Coronary artery (tissue), 2 donors: ENCODE measurements around the gene TMEM40.

Source experiments
- DNase-seq: peaks from one replicate; pipeline ENCODE4 v3.0.0-alpha.2; 2017; ENCODE audit warnings: low spot score
- H3K27ac ChIP-seq, 2 donors: fragments of 200-600 bp; sonication (generic); one replicate each; pipeline ENCODE4 v1.5.1; 2016 to 2019
- H3K4me3 ChIP-seq: fragments of 200-600 bp; sonication (generic); 2 replicates; pipeline ENCODE4 v1.5.1; 2016; ENCODE audit warnings: mild to moderate bottlenecking, moderate library complexity
- TF ChIP-seq, protein P1 (sequence below): fragments of 200-600 bp; sonication (generic); IDR thresholded peaks from one replicate; pipeline ENCODE4 v1.5.1; 2019; ENCODE audit warnings: antibody characterized with exemption

TMEM40 gene

GRCh38 chr3:12714278-12714677, 44.8 kb downstream of the TMEM40 start:
- no peak for DNase-seq
- TF ChIP-seq, protein P1, sequence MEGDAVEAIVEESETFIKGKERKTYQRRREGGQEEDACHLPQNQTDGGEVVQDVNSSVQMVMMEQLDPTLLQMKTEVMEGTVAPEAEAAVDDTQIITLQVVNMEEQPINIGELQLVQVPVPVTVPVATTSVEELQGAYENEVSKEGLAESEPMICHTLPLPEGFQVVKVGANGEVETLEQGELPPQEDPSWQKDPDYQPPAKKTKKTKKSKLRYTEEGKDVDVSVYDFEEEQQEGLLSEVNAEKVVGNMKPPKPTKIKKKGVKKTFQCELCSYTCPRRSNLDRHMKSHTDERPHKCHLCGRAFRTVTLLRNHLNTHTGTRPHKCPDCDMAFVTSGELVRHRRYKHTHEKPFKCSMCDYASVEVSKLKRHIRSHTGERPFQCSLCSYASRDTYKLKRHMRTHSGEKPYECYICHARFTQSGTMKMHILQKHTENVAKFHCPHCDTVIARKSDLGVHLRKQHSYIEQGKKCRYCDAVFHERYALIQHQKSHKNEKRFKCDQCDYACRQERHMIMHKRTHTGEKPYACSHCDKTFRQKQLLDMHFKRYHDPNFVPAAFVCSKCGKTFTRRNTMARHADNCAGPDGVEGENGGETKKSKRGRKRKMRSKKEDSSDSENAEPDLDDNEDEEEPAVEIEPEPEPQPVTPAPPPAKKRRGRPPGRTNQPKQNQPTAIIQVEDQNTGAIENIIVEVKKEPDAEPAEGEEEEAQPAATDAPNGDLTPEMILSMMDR = no peak

DNA sequence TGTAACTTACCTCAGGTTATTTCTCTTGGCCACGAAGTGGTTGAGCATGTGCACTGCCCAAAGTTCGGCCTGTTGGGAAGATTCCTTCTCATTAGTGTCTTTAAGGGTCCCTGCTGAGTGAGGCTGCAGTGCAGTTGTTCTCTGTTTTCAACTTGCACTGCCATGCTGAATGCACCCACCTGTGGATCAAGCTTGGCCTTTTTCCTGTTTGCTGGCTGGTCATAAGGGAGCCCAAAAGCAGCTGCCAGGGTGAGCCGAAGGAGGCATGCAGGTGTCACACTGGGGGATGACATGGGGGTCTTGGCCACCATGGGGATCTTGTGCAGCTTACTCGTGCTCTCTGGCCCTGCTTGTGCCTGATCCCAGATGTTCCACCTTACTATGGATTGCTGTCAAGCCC, 49.0 kb downstream of the TMEM40 start:
- Histone ChIP-seq H3K27ac (no peak overlapping the region), H3K4me3 (no peak overlapping the region)
- TF ChIP-seq, protein P1 = no peak
- DNase-seq = no peak

More at GRCh38 chr3:12714278-12714677, 44.8 kb downstream of the TMEM40 start:
- Histone ChIP-seq H3K27ac (no peak overlapping the region), H3K4me3 (no peak overlapping the region)

GRCh38 chr3:12709334-12709733, 49.7 kb downstream of the TMEM40 start:
- H3K27ac ChIP-seq = peak overlapping the region in 1 of 2 donors; percentile 44
- no peak for DNase-seq
- H3K4me3 ChIP-seq = no peak overlapping the region
- TF ChIP-seq, protein P1 = no peak

- TF ChIP-seq, protein P1 = no peak
- Histone ChIP-seq H3K4me3 (no peak overlapping the region), H3K27ac (peak overlapping the region in 1 of 2 donors; percentile 44)
- DNase-seq = peak; percentile 76
These were observed 50.4 kb downstream of the TMEM40 start for GRCh38 chr3:12708584-12709192.

DNA sequence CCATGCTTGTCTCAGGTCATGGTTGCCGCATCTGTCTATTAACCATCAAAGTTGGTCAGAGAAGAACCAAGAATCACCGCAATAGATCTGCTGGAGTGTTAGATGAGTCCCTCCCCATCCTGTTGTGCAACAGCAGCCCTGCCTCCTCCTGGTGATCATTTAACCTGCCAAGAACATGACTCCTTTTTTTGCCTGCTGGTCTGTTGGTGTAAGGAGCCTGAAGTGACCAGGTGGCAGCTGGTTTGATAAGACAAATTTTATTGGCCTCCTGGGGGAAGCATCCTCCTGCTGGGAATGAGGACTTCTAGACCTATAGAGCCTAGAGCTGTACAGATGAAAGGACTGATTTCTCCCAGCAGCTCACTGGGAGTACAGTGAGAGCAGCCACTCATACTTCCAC, 51.6 kb downstream of the TMEM40 start:
- DNase-seq = no peak
- no peak overlapping the region for H3K4me3 ChIP-seq
- TF ChIP-seq, protein P1 = no peak
- no peak overlapping the region for H3K27ac ChIP-seq

DNA sequence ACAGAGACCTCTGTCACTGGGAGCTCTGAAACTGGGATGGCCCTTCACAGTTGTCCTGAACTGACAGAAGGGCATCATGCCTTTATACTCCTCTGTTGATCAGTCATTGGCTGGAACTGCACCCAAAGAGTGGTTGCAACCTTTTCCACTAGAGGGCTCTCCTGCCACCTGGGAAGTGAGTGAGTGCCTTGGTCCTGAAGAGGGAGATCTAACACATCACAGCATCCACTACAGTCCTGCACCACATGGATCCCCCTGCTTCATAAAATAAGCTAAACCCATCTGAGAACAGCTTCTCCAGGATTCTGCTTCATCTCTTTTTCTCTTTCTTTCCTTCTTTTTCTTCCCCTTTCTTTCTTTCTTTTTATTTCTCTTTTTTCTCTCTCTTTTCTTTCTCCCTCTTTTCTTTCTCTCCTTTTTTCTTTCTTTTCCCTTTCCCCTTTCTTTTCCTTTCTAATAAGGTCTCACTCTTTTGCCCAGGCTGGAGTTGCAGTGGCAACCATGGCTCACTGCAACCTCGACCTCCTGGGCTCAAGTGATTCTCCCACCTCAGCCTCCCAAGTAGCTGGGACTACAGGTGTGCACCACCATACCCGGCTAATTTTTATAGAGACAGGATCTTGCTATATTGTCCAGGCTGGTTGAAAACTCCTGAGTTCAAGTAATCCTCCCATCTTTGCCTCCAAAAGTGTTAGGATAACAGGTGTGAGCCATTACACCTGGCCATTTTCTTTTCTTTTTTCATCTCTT, 52.4 kb downstream of the TMEM40 start:
- TF ChIP-seq, protein P1 = no peak
- no peak overlapping the region for H3K27ac ChIP-seq
- H3K4me3 ChIP-seq = no peak overlapping the region
- DNase-seq = no peak

- no peak for DNase-seq
These were observed 53.1 kb downstream of the TMEM40 start for GRCh38 chr3:12705981-12706380.

More at GRCh38 chr3:12705981-12706380, 53.1 kb downstream of the TMEM40 start:
- Histone ChIP-seq H3K27ac (no peak overlapping the region), H3K4me3 (no peak overlapping the region)
- TF ChIP-seq, protein P1 = no peak
